SK-N-SH (cell line): ENCODE data around the gene C15orf61. TPM values are rescaled to one million over a fixed set of nuclear protein-coding genes. Genes with fewer than 3 reads are reported as not detected.

Experiments
- CTCF ChIA-PET: fragments of 300-600, 350-600 bp; formaldehyde crosslinking; extraction: SDS; loops from one replicate; lab custom pipeline; 2021; lab: Yijun Ruan, JAX
- POLR2A ChIA-PET: fragments of 350-600 bp; sonication (Branson Sonifier 250); formaldehyde crosslinking; extraction: SDS; loops from one replicate; lab custom pipeline; 2020; ENCODE audit warnings: antibody characterized with exemption, inconsistent platforms; lab: Yijun Ruan, JAX
- DNase-seq: peaks from one replicate; pipeline ENCODE4 v3.0.0; 2012
- H2AFZ ChIP-seq: fragments of 200-600 bp; sonication (generic); 2 replicates; pipeline ENCODE4 v1.8.1; 2016; ENCODE audit warnings: antibody characterized with exemption, mild to moderate bottlenecking, low read depth
- H3F3A ChIP-seq: fragments of 200-600 bp; sonication (generic); replicated peaks from 2 replicates; pipeline ENCODE3; 2016; ENCODE audit warnings: antibody characterized with exemption, mild to moderate bottlenecking; ENCODE audit not compliant: insufficient read depth
- H3K27ac ChIP-seq, 2 experiments: fragments of 200-500 bp in 1 of 2; fragments of 200-600 bp in 1 of 2; sonication (Bioruptor generic) in 1 of 2; sonication (generic), shearing (Covaris generic) in 1 of 2; 2 replicates each; pipeline versions ENCODE4 v1.5.1 to v1.6.1; 2014 to 2016; ENCODE audit warnings: low read depth in 2 of 2, inconsistent platforms in 1 of 2, low read length in 1 of 2, mild to moderate bottlenecking in 1 of 2, mixed read lengths in 1 of 2
- H3K27me3 ChIP-seq: fragments of 200-600 bp; sonication (generic), shearing (Covaris generic); 2 replicates; pipeline ENCODE4 v1.6.1; 2016; ENCODE audit warnings: mixed run types; ENCODE audit not compliant: insufficient read depth
- H3K36me3 ChIP-seq, 2 experiments: fragments of 200-500 bp in 1 of 2; fragments of 200-600 bp in 1 of 2; sonication (Bioruptor generic) in 1 of 2; sonication (generic) in 1 of 2; replicated peaks in 1 of 2; 2 replicates each; pipeline versions ENCODE3 to v1.5.1; 2014 to 2016; ENCODE audit warnings: low read length in 1 of 2, mild to moderate bottlenecking in 1 of 2; ENCODE audit not compliant: insufficient read depth in 2 of 2, control insufficient read depth in 1 of 2
- H3K4me1 ChIP-seq, 2 experiments: fragments of 200-500 bp in 1 of 2; fragments of 200-600 bp in 1 of 2; sonication (Bioruptor generic) in 1 of 2; sonication (generic), shearing (Covaris generic) in 1 of 2; 2 replicates each; pipeline versions ENCODE4 v1.5.1 to v1.6.1; 2014 to 2016; ENCODE audit warnings: low read depth in 1 of 2, low read length in 1 of 2, mixed run types in 1 of 2; ENCODE audit not compliant: insufficient read depth in 2 of 2, control insufficient read depth in 1 of 2
- H3K4me2 ChIP-seq: fragments of 200-600 bp; sonication (generic), shearing (Covaris generic); 2 replicates; pipeline ENCODE4 v1.6.1; 2017; ENCODE audit warnings: mixed run types
- H3K4me3 ChIP-seq, 2 experiments: fragments of 200-500 bp in 1 of 2; fragments of 200-600 bp in 1 of 2; sonication (Bioruptor generic) in 1 of 2; sonication (generic), shearing (Covaris generic) in 1 of 2; 2 replicates each; pipeline versions ENCODE4 v1.5.1 to v1.8.1; 2014 to 2016; ENCODE audit warnings: low read depth in 2 of 2, inconsistent platforms in 1 of 2, low read length in 1 of 2, mild to moderate bottlenecking in 1 of 2, mixed read lengths in 1 of 2, moderate library complexity in 1 of 2
- H3K79me2 ChIP-seq: fragments of 200-600 bp; sonication (generic); 2 replicates; pipeline ENCODE4 v1.8.1; 2017; ENCODE audit warnings: mild to moderate bottlenecking; ENCODE audit not compliant: insufficient read depth
- H3K9ac ChIP-seq: fragments of 200-600 bp; sonication (generic); 2 replicates; pipeline ENCODE4 v1.6.1; 2017; ENCODE audit warnings: mixed run types
- H3K9me2 ChIP-seq: fragments of 200-600 bp; sonication (generic); 2 replicates; pipeline ENCODE4 v1.6.1; 2017; ENCODE audit warnings: mixed run types
- H3K9me3 ChIP-seq: fragments of 200-600 bp; sonication (generic); 2 replicates; pipeline ENCODE4 v1.6.1; 2017; ENCODE audit warnings: mixed run types, mild to moderate bottlenecking, moderate library complexity
- H4K20me1 ChIP-seq: fragments of 200-600 bp; sonication (generic); 2 replicates; pipeline ENCODE4 v1.6.1; 2017; ENCODE audit warnings: mild to moderate bottlenecking, mixed run types; ENCODE audit not compliant: insufficient read depth
- CTCF ChIP-seq: fragments of 200-600 bp; sonication (generic); IDR thresholded peaks from 2 replicates; pipeline ENCODE4 v1.6.1; 2017; ENCODE audit warnings: antibody characterized with exemption, mild to moderate bottlenecking, moderate library complexity
- FOXJ3 ChIP-seq: sonication (generic); formaldehyde crosslinking; IDR thresholded peaks from 2 replicates; pipeline ENCODE4 v1.5.1; 2020; ENCODE audit warnings: mild to moderate bottlenecking, missing genetic modification reagents
- FOXM1 ChIP-seq: IDR thresholded peaks from 2 replicates; pipeline ENCODE4 v1.4.0; 2012; ENCODE audit warnings: low read depth, mild to moderate bottlenecking
- MAX ChIP-seq: IDR thresholded peaks from 2 replicates; pipeline ENCODE4 v1.4.0; 2012; ENCODE audit warnings: low read depth
- MEF2A ChIP-seq: IDR thresholded peaks from 2 replicates; pipeline ENCODE4 v1.4.0; 2012; ENCODE audit warnings: low read depth, borderline replicate concordance
- NFIC ChIP-seq: IDR thresholded peaks from 2 replicates; pipeline ENCODE4 v1.4.0; 2012; ENCODE audit warnings: borderline replicate concordance
- NRF1 ChIP-seq: IDR thresholded peaks from 2 replicates; pipeline ENCODE4 v1.6.1; 2012; ENCODE audit warnings: low read depth, mild to moderate bottlenecking, low read length
- POLR2AphosphoS5 ChIP-seq: IDR thresholded peaks from 2 replicates; pipeline ENCODE4 v1.6.1; 2012; ENCODE audit warnings: low read depth, low read length
- RAD21 ChIP-seq: IDR thresholded peaks from 2 replicates; pipeline ENCODE4 v1.6.1; 2012; ENCODE audit warnings: mild to moderate bottlenecking, low read length
- RCOR1 ChIP-seq: fragments of 150-350 bp; IDR thresholded peaks from 2 replicates; pipeline ENCODE4 v1.6.1; 2017; ENCODE audit warnings: antibody characterized with exemption, low read length
- SIN3A ChIP-seq: IDR thresholded peaks from 2 replicates; pipeline ENCODE4 v1.6.1; 2012; ENCODE audit warnings: low read depth, mild to moderate bottlenecking, low read length, moderate library complexity, borderline replicate concordance
- SMC3 ChIP-seq: IDR thresholded peaks from 2 replicates; pipeline ENCODE4 v1.6.1; 2012; ENCODE audit warnings: low read depth, low read length, improper control_type of control experiment
- TCF12 ChIP-seq: IDR thresholded peaks from 2 replicates; pipeline ENCODE4 v1.4.0; 2012
- USF1 ChIP-seq: IDR thresholded peaks from 2 replicates; pipeline ENCODE4 v1.4.0; 2012; ENCODE audit warnings: low read depth, borderline replicate concordance
- USF2 ChIP-seq: fragments of 150-350 bp; IDR thresholded peaks from 2 replicates; pipeline ENCODE4 v1.6.1; 2017; ENCODE audit warnings: antibody characterized with exemption, low read length, low read depth, borderline replicate concordance
- WGBS: methylation state at CpG from one replicate; pipeline ENCODE4 v1.1.6; 2017; ENCODE audit warnings: low lambda C conversion rate; 5-methylcytosine and 5-hydroxymethylcytosine counted together
- polyA plus RNA-seq, 3 experiments: library from polyadenylated mRNA; depleted of rRNA; stranded (reverse); fragments of >200 nt; gene quantifications; 2 replicates each; pipeline ENCODE4 v1.2.3, GENCODE V29; 2012
- TF ChIP-seq, protein P1 (sequence below): IDR thresholded peaks from 2 replicates; pipeline ENCODE4; 2012
- TF ChIP-seq, protein P2 (sequence below): IDR thresholded peaks from 2 replicates; pipeline ENCODE4 v1.4.0; 2012; ENCODE audit warnings: low read depth, borderline replicate concordance

Gene C15orf61
- polyA plus RNA-seq, 1 of the 3 experiments (the other 2 are of a cell fraction), result 4.0 TPM

GRCh38 chr15:67549736-67550135, 28.8 kb downstream of the C15orf61 start:
- no peak overlapping the region for H3K4me2 ChIP-seq
- H3K9me2 ChIP-seq, result no peaks in the 10 kb centered on the region
- no peaks in the 10 kb centered on the region for H3K27me3 ChIP-seq
- H3K4me1 ChIP-seq, result peaks cover 18 to 30% of the 10 kb centered on the region in 2 experiments; a peak in 3 of 4 replicates
- H4K20me1 ChIP-seq, result no peaks in the 10 kb centered on the region
- H2AFZ ChIP-seq, result no peak overlapping the region
- peaks cover 13% of the 10 kb centered on the region; the same call in 1 of the 2 replicates for H3K79me2 ChIP-seq
- peaks cover 17 to 27% of the 10 kb centered on the region in 2 experiments for H3K36me3 ChIP-seq
- DNase-seq, result no peak
- 65% methylated on average over 3 of the region's 3 CpGs for WGBS
- peak overlapping the region in 1 of 2 experiments; percentile 64; a peak in 2 of 4 replicates for H3K27ac ChIP-seq
- CTCF ChIA-PET, result interaction anchor here (1.0 to 1.4 kb wide), 3 partner anchors 10 to 661 kb away, joined by 3 to 6 read pairs (median 3); no protein-coding TSS in a partner anchor
- no peak overlapping the region for H3K9ac ChIP-seq
- no peak for TF ChIP-seq RAD21
- TF ChIP-seq MEF2A, result no peak
- no peak for TF ChIP-seq FOXJ3 (CRISPR knock-in tag)
- TF ChIP-seq CTCF, result no peak
- TF ChIP-seq NFIC, result no peak
- TF ChIP-seq MAX, result no peak
- TF ChIP-seq TCF12, result no peak
- TF ChIP-seq NRF1, result no peak
- TF ChIP-seq FOXM1, result no peak
- no peak for TF ChIP-seq USF1
- TF ChIP-seq, protein P1, sequence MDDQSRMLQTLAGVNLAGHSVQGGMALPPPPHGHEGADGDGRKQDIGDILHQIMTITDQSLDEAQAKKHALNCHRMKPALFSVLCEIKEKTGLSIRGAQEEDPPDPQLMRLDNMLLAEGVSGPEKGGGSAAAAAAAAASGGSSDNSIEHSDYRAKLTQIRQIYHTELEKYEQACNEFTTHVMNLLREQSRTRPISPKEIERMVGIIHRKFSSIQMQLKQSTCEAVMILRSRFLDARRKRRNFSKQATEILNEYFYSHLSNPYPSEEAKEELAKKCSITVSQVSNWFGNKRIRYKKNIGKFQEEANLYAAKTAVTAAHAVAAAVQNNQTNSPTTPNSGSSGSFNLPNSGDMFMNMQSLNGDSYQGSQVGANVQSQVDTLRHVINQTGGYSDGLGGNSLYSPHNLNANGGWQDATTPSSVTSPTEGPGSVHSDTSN, result no peak
- no peak for TF ChIP-seq POLR2AphosphoS5
- TF ChIP-seq, protein P2, sequence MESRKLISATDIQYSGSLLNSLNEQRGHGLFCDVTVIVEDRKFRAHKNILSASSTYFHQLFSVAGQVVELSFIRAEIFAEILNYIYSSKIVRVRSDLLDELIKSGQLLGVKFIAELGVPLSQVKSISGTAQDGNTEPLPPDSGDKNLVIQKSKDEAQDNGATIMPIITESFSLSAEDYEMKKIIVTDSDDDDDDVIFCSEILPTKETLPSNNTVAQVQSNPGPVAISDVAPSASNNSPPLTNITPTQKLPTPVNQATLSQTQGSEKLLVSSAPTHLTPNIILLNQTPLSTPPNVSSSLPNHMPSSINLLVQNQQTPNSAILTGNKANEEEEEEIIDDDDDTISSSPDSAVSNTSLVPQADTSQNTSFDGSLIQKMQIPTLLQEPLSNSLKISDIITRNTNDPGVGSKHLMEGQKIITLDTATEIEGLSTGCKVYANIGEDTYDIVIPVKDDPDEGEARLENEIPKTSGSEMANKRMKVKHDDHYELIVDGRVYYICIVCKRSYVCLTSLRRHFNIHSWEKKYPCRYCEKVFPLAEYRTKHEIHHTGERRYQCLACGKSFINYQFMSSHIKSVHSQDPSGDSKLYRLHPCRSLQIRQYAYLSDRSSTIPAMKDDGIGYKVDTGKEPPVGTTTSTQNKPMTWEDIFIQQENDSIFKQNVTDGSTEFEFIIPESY, result no peak
- TF ChIP-seq SIN3A, result no peak
- no peak for TF ChIP-seq USF2
- TF ChIP-seq SMC3, result no peak
- TF ChIP-seq RCOR1, result no peak
- peaks cover 11% of the 10 kb centered on the region for H3F3A ChIP-seq
- H3K9me3 ChIP-seq, result no peaks in the 10 kb centered on the region
- POLR2A ChIA-PET, result no interaction called here
- H3K4me3 ChIP-seq, result no peak overlapping the region
